Measurements from ENCODE around the gene MAML3.
"Not testable (repeated sequence)": the region's sequence is repeated elsewhere in the genome, so short reads cannot be mapped to it uniquely, and the experiment has no call there.

The MAML3 gene

DNA sequence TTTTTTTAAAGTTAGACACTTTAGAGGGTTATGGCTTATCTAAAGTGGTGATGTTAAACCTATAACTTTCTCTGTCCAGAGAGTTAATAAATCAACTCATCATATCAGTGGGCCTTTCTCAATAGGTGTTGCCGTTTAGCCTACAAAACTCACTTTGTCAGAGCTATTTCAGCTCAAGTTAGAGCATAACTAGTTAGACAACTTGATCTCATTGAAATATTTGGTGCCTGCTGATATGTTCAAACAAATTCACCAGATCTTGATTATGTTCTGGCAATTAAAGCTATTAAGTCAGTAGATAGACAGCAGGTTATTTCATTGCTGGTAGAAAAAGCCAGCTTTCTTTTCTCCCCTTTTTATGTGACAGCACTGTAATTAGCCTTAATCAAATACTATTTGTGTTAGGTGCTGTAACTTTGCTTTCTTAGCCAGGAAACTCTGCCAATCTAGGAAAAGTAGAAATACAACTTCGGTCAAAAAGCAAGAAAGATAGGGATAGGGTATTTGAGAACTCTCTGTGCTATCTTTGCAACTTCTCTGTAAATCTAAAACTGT lies 191.8 kb downstream of the MAML3 start:
- no peak for DNase-seq (ENCODE audit: low read depth, low spot score)

DNA sequence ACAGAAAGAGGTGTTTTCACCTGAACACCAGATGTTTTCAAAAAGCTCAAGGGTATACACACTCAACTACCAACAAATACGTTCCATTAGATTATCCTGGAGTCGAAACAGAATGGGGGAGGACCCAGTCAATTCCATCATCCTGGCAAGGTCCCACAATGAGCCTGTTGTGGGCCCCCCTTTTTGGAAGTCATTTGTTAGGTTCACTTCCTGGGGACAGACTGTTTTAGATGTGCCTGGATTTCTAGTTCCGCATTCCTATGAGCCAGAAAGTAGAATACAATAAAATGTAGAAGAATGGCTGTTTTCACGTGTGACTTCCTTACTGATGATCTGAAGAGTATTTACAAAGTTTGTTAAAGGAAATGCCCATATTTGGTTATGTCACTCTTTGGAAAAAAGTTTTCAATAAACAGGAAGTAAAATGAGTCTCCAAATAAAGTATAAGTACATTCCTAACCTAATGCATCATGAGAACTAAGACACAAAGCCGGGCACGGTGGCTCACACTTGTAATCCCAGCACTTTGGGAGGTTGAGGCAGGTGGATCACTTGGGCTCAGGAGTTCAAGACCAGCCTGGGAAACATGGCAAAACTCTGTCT lies 192.5 kb downstream of the MAML3 start:
- DNase-seq (ENCODE audit: low read depth, low spot score), result no peak

- DNase-seq (ENCODE audit: low read depth, low spot score), result no peak
These were observed 194.6 kb downstream of the MAML3 start for GRCh38 chr4:139959396-139959795.

GRCh38 chr4:139958739-139959098 lies 195.3 kb downstream of the MAML3 start:
- DNase-seq (ENCODE audit: low read depth, low spot score), result no peak

DNA sequence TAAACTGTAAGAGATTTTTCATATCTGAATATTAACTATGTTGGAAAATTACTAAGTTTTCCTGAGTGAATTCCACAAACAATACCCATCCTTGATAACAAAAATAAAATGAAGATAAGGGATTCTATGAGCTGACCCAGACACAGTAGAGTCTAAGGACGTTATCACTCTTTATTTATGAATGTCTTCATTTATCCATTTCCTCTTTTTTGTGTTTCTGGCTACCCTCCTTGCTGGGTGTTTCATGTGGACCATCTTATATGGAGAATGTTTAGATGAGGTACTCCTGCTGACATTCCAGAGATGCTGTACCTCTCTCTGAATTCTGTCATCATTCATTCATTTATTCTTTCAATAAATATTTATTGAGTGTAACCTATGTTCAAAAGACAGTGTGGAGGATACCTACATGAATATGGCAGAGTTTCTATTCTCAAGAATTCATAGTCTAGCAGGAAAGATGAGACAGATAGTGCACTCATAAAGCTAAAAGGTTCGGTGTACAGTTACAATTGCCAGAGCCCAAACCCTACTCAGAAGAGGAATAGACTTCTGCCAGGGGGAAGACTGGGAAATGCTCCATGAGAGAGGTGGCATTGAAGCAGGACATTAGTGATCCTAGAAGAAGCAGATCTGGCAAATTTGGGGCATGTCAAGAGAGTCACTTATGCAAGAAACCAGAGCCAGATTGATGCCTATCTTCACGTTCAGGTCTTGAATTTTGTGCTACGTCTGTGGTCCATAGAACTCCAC lies 195.8 kb downstream of the MAML3 start:
- no peak for DNase-seq (ENCODE audit: low read depth, low spot score)

DNA sequence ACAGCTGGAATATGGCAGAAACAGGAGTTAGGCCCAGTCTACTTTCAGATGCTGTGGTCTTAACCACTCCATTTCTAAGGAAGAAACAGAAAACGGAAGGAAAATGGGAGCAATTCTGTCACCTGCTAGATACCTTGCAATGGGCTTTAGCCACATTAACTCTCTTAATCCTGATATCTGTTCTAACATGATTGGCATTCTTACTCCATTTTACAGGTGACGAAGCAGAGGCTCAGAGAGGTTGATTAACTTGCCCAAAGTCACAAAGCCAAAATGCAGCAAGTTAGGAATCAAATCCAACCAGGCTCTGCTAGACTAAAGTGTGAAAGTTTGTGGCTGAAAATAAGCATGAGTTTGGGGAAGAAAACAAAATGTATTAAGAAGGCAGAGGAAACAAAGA lies 196.9 kb downstream of the MAML3 start:
- DNase-seq (ENCODE audit: low read depth, low spot score), result no peak

GRCh38 chr4:139956507-139957017 lies 197.4 kb downstream of the MAML3 start:
- peak; percentile 63 for DNase-seq (ENCODE audit: low read depth, low spot score)

GRCh38 chr4:139955600-139955999 lies 198.4 kb downstream of the MAML3 start:
- no peak for DNase-seq (ENCODE audit: low read depth, low spot score)

- DNase-seq (ENCODE audit: low read depth, low spot score), result no peak
These were observed 199.5 kb downstream of the MAML3 start for GRCh38 chr4:139954512-139954911.

- peak; percentile 79 for DNase-seq (ENCODE audit: low read depth, low spot score)
These were observed 203.0 kb downstream of the MAML3 start for GRCh38 chr4:139951021-139951420.

GRCh38 chr4:139950568-139950967 lies 203.4 kb downstream of the MAML3 start:
- peak; percentile 91 for DNase-seq (ENCODE audit: low read depth, low spot score)

DNA sequence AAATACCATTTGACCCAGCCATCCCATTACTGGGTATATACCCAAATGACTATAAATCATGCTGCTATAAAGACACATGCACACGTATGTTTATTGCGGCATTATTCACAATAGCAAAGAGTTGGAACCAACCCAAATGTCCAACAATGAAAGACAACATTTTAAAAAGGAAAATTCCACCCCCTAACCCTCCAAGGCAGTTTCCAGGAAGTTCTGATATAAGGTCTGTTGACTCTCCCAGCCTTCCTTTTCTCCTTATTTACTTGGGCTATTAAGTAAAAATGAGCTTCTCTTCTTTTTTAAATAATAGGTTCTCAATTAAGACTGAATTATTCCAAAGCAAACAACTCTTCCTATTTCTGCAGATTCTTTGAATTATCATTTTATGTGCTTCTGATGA lies 209.1 kb downstream of the MAML3 start:
- not testable (repeated sequence) for DNase-seq (ENCODE audit: low read depth, low spot score)

DNA sequence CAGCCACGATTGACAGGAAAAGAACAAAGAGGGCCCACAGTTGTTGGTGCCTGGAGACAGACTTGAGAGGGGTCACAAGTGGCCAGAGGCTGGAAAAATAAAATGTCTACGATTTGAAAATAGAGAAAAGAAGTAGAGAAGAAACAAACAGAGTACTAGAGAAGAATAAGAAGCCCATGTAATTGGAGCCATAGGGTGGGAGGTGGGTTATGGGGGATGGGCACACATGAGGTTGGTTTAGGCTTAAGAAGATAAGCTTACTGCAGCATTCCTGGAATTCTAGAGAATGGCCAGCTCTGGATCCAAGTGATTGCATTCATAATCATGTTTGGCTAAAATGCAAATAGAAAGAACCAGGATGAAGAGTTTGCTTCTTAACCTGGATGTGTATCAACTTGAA lies 210.7 kb downstream of the MAML3 start:
- peak; percentile 39 for DNase-seq (ENCODE audit: low read depth, low spot score)

GRCh38 chr4:139942241-139942640 lies 211.7 kb downstream of the MAML3 start:
- no peak for DNase-seq (ENCODE audit: low read depth, low spot score)

DNA sequence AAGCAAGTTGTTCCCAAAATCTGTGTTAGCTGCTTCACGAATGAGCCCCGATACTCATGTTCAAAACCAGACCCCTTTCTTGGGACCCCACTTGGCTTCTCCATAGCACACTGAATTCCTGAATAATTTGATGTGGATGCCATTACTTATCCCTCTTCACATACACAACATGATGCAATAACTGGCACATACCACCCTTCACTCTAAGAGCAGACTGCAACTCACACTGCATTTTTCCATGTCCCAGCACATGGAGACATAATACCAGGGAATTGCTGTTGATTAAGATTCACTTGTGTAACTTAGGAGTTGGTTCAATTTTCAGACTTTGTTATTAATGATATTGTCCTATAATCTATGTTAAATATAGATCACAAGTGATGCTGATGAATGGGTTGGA lies 213.4 kb downstream of the MAML3 start:
- DNase-seq (ENCODE audit: low read depth, low spot score), result no peak

DNA sequence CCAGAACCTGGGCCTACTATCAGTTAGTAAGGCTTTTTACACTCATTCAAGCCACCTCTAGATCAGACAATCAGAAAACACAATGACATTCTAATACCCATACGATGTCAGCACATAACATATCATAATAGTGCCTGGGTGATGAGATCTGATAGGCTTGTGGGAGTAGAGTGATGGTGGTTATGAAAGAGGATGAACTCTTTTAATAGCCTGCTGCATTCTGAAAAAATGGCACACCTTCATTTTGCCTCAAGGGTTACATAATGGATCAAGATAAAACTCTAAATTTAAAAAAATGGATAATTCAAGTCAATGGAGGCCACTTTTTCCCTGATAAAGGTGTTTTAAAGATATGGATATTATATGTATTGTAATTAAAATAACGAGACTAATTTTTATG lies 215.6 kb downstream of the MAML3 start:
- DNase-seq (ENCODE audit: low read depth, low spot score), result no peak

- DNase-seq (ENCODE audit: low read depth, low spot score), result no peak
These were observed 218.1 kb downstream of the MAML3 start for GRCh38 chr4:139935911-139936310.

GRCh38 chr4:139934708-139935195 lies 219.2 kb downstream of the MAML3 start:
- no peak for DNase-seq (ENCODE audit: low read depth, low spot score)

GRCh38 chr4:139934057-139934707 lies 219.8 kb downstream of the MAML3 start:
- no peak for DNase-seq (ENCODE audit: low read depth, low spot score)

- no peak for DNase-seq (ENCODE audit: low read depth, low spot score)
These were observed 220.4 kb downstream of the MAML3 start for GRCh38 chr4:139933541-139933940.

DNA sequence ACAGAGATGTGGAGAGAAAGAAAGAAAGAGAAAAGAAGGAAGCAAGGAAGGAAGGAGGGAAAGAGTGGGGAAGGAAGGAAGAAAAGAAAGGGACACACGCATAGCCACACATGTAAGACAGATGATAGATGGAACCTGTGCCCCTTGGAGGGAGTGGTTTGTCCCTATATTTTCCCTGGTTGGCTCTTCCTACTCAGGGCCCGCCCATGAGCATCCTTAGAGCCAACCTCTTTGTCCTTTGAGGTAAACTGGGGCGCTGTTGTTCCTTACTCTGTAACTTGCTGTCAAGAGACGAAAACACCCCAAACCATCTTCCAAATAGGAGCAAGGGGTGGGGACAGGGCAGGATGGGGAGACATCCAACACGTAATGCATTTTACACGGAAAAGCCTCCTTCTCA lies 220.9 kb downstream of the MAML3 start:
- DNase-seq (ENCODE audit: low read depth, low spot score), result no peak

GRCh38 chr4:139924782-139925181 lies 229.2 kb downstream of the MAML3 start:
- DNase-seq (ENCODE audit: low read depth, low spot score), result no peak
